PC-3 (cell line): ENCODE data around the gene AHCYL2. TPM values are rescaled to one million over a fixed set of nuclear protein-coding genes. Genes with fewer than 3 reads are reported as not detected.

Experiments used
- ATAC-seq: fragments of 200-7000 bp; cut with Tn5 transposase; 2 replicates; pipeline ENCODE4 v1.9.1; 2020; ENCODE audit warnings: mild to moderate bottlenecking, moderate library complexity
- BruUV-seq: library from RNA; stranded (reverse); fragments of 400-500 nt; replicated peaks from 2 replicates; lab custom pipeline; 2021; lab: Mats Ljungman, UMichigan
- CTCF ChIA-PET: fragments of 300-600 bp; sonication (Branson Sonifier 250); formaldehyde crosslinking; loops from one replicate; lab custom pipeline; 2022; ENCODE audit warnings: antibody characterized with exemption; lab: Charles Lee
- POLR2A ChIA-PET: fragments of 300-600 bp; sonication (Branson Sonifier 250); formaldehyde crosslinking; loops from one replicate; lab custom pipeline; 2022; ENCODE audit warnings: antibody characterized with exemption; ENCODE audit not compliant: unreplicated experiment; lab: Charles Lee
- DNase-seq: peaks from one replicate; pipeline ENCODE4 v3.0.0-alpha.2; 2015
- H2AFZ ChIP-seq: fragments of 300-600 bp; sonication (generic); 2 replicates; pipeline ENCODE4 v1.6.0; 2016; ENCODE audit warnings: antibody characterized with exemption, low read length
- H3F3A ChIP-seq: fragments of 300-600 bp; sonication (generic); one replicate; pipeline ENCODE4 v1.6.0; 2017; ENCODE audit warnings: antibody characterized with exemption, low read length, control low read depth, mild to moderate bottlenecking; ENCODE audit not compliant: unreplicated experiment
- H3K27ac ChIP-seq: fragments of 300-600 bp; sonication (generic); 2 replicates; pipeline ENCODE4 v1.5.1; 2016; ENCODE audit warnings: mild to moderate bottlenecking, low read length
- H3K27me3 ChIP-seq: fragments of 300-600 bp; sonication (generic); 2 replicates; pipeline ENCODE4 v1.6.1; 2016; ENCODE audit warnings: low read length, mixed read lengths
- H3K36me3 ChIP-seq: fragments of 300-600 bp; sonication (generic); 2 replicates; pipeline ENCODE4 v1.6.1; 2016; ENCODE audit warnings: low read depth, mixed run types, low read length, mixed read lengths
- H3K4me1 ChIP-seq: fragments of 300-600 bp; sonication (generic); 2 replicates; pipeline ENCODE4 v1.5.1; 2016; ENCODE audit warnings: low read length; ENCODE audit not compliant: insufficient read depth
- H3K4me2 ChIP-seq: fragments of 300-600 bp; sonication (generic); 2 replicates; pipeline ENCODE4 v1.6.0; 2016; ENCODE audit warnings: low read length
- H3K4me3 ChIP-seq: fragments of 300-600 bp; sonication (generic); 2 replicates; pipeline ENCODE4 v1.5.1; 2016; ENCODE audit warnings: mild to moderate bottlenecking, low read length, mixed read lengths
- H3K79me2 ChIP-seq: fragments of 300-600 bp; sonication (generic); 2 replicates; pipeline ENCODE4 v1.6.1; 2017; ENCODE audit warnings: low read length, mixed read lengths
- H3K9ac ChIP-seq: fragments of 300-600 bp; sonication (generic); 2 replicates; pipeline ENCODE4 v1.6.0; 2016; ENCODE audit warnings: mild to moderate bottlenecking, low read length
- H3K9me2 ChIP-seq: fragments of 300-600 bp; sonication (generic); replicated peaks from 2 replicates; pipeline ENCODE4 v1.6.1; 2016; ENCODE audit warnings: mixed run types, low read length, mixed read lengths
- H3K9me3 ChIP-seq: fragments of 300-600 bp; sonication (generic); 2 replicates; pipeline ENCODE4 v1.6.1; 2016; ENCODE audit warnings: low read length, mixed read lengths
- H4K20me1 ChIP-seq: fragments of 300-600 bp; sonication (generic); 2 replicates; pipeline ENCODE4 v1.6.1; 2016; ENCODE audit warnings: low read length, mixed read lengths
- CTCF ChIP-seq: fragments of 300-600 bp; sonication (generic); conservative IDR thresholded peaks from 2 replicates; pipeline ENCODE4 v1.5.1; 2017; ENCODE audit warnings: antibody characterized with exemption, low read depth, mild to moderate bottlenecking, low read length
- EZH2 ChIP-seq: fragments of 300-600 bp; sonication (generic); IDR thresholded peaks from one replicate; pipeline ENCODE4 v1.6.1; 2017; ENCODE audit warnings: antibody characterized with exemption, mild to moderate bottlenecking, low read length; ENCODE audit not compliant: unreplicated experiment
- EZH2phosphoT487 ChIP-seq: fragments of 300-600 bp; sonication (generic); IDR thresholded peaks from 2 replicates; pipeline ENCODE4 v1.6.1; 2018; ENCODE audit warnings: mild to moderate bottlenecking, antibody characterized with exemption, low read length, borderline replicate concordance
- intact Hi-C: fragments of 100-400 bp; cut with micrococcal nuclease; formaldehyde crosslinking; loops from 2 replicates; pipeline ENCODE4 v1.9.0; 2023
- total RNA-seq: library from RNA; depleted of rRNA; stranded (reverse); fragments of >200 nt; gene quantifications from 2 replicates; pipeline ENCODE4 v1.2.3, GENCODE V29; 2014

The AHCYL2 gene
- total RNA-seq, 1 experiment from 2014 or later: 9.2 TPM

GRCh38 chr7:129375141-129375938, 150.5 kb downstream of the AHCYL2 start:
- intact Hi-C loops: no loop called here
- H2AFZ ChIP-seq: no peak overlapping the region
- no peak overlapping the region for H3K4me2 ChIP-seq
- TF ChIP-seq EZH2phosphoT487: no peak
- TF ChIP-seq CTCF: no peak
- no peak for TF ChIP-seq EZH2
- H3K4me1 ChIP-seq: no peaks in the 10 kb centered on the region
- no peak overlapping the region for H3K9ac ChIP-seq
- no peak for DNase-seq
- no peaks in the 10 kb centered on the region for H3K36me3 ChIP-seq
- H3K27ac ChIP-seq: no peak overlapping the region
- H4K20me1 ChIP-seq: no peaks in the 10 kb centered on the region
- no peaks in the 10 kb centered on the region for H3K9me2 ChIP-seq
- POLR2A ChIA-PET: no interaction called here
- no peaks in the 10 kb centered on the region for H3K9me3 ChIP-seq
- no TSS peak for BruUV-seq
- H3K4me3 ChIP-seq: no peak overlapping the region
- H3K27me3 ChIP-seq: no peaks in the 10 kb centered on the region
- CTCF ChIA-PET: interaction anchor here (0.6 to 2.4 kb wide), 3 partner anchors 8 to 41 kb away, joined by 3 to 50 read pairs (median 4); no protein-coding TSS in a partner anchor
- no peaks in the 10 kb centered on the region for H3F3A ChIP-seq
- no peaks in the 10 kb centered on the region for H3K79me2 ChIP-seq
- ATAC-seq: no peak

GRCh38 chr7:129376076-129376777, 151.4 kb downstream of the AHCYL2 start:
- H3K36me3 ChIP-seq: no peaks in the 10 kb centered on the region
- ChIA-PET POLR2A (no interaction called here), CTCF (interaction anchor here (0.5 to 2.4 kb wide), 14 partner anchors 9 to 269 kb away, joined by 3 to 50 read pairs (median 4); partner anchors contain the start of gene STRIP2)
- intact Hi-C loops: loop anchor here (1.0 to 2.0 kb wide), 2 partner anchors 9 to 25 kb away; no protein-coding TSS in a partner anchor
- no peaks in the 10 kb centered on the region for H3K9me3 ChIP-seq
- no peaks in the 10 kb centered on the region for H3K79me2 ChIP-seq
- no peak overlapping the region for H3K4me2 ChIP-seq
- no peaks in the 10 kb centered on the region for H4K20me1 ChIP-seq
- no peak overlapping the region for H3K4me3 ChIP-seq
- H3K27ac ChIP-seq: no peak overlapping the region
- H3K4me1 ChIP-seq: no peaks in the 10 kb centered on the region
- H3K27me3 ChIP-seq: no peaks in the 10 kb centered on the region
- ATAC-seq: peak; percentile 99
- no peaks in the 10 kb centered on the region for H3K9me2 ChIP-seq
- no peak for TF ChIP-seq EZH2phosphoT487
- TF ChIP-seq CTCF: peak; percentile 85
- H3K9ac ChIP-seq: no peak overlapping the region
- peak; percentile 71 for DNase-seq
- no peak overlapping the region for H2AFZ ChIP-seq
- no TSS peak for BruUV-seq
- no peaks in the 10 kb centered on the region for H3F3A ChIP-seq
